ENCODE data around the gene PARP8.
"Not testable (repeated sequence)": the region's sequence is repeated elsewhere in the genome, so short reads cannot be mapped to it uniquely, and the experiment has no call there.

PARP8 gene

GRCh38 chr5:50667023-50667652 lies 701 bp downstream of the PARP8 start:
- no peak for TF ChIP-seq POLR2A (IDR thresholded peaks at IDR 0.05; ENCODE audit: low read length)
- no peak for TF ChIP-seq GATA1 (IDR thresholded peaks at IDR 0.05; ENCODE audit: low read depth, low read length)
- peak; percentile 45 to 57 for DNase-seq

- peak; percentile 43 to 49 for DNase-seq
- TF ChIP-seq POLR2A (IDR thresholded peaks at IDR 0.05; ENCODE audit: low read length) = no peak
- TF ChIP-seq GATA1 (IDR thresholded peaks at IDR 0.05; ENCODE audit: low read depth, low read length) = no peak
Observed at GRCh38 chr5:50667653-50668595, 1.5 kb downstream of the PARP8 start.

GRCh38 chr5:50668636-50669035 lies 2.2 kb downstream of the PARP8 start:
- DNase-seq = not testable (repeated sequence)

- TF ChIP-seq POLR2A (IDR thresholded peaks at IDR 0.05; ENCODE audit: low read length) (no peak), GATA1 (IDR thresholded peaks at IDR 0.05; ENCODE audit: low read depth, low read length) (no peak)
- no peak for DNase-seq
Observed at GRCh38 chr5:50672663-50673062, 6.2 kb downstream of the PARP8 start.

- DNase-seq = not testable (repeated sequence)
Observed at GRCh38 chr5:50673444-50673843, 7.0 kb downstream of the PARP8 start.

GRCh38 chr5:50675385-50675784 lies 8.9 kb downstream of the PARP8 start:
- no peak for DNase-seq
- TF ChIP-seq POLR2A (IDR thresholded peaks at IDR 0.05; ENCODE audit: low read length) (no peak), GATA1 (IDR thresholded peaks at IDR 0.05; ENCODE audit: low read depth, low read length) (no peak)

GRCh38 chr5:50679554-50679953 lies 13.1 kb downstream of the PARP8 start:
- DNase-seq = not testable (repeated sequence)

- TF ChIP-seq GATA1 (IDR thresholded peaks at IDR 0.05; ENCODE audit: low read depth, low read length) (no peak), POLR2A (IDR thresholded peaks at IDR 0.05; ENCODE audit: low read length) (no peak)
Observed at GRCh38 chr5:50684721-50685120, 18.3 kb downstream of the PARP8 start.

GRCh38 chr5:50687548-50687947 lies 21.1 kb downstream of the PARP8 start:
- TF ChIP-seq GATA1 (IDR thresholded peaks at IDR 0.05; ENCODE audit: low read depth, low read length) (no peak), POLR2A (IDR thresholded peaks at IDR 0.05; ENCODE audit: low read length) (no peak)

More at GRCh38 chr5:50684721-50685120, 18.3 kb downstream of the PARP8 start:
- no peak for DNase-seq

GRCh38 chr5:50691399-50692016 lies 25.1 kb downstream of the PARP8 start:
- DNase-seq = no peak

More at GRCh38 chr5:50687548-50687947, 21.1 kb downstream of the PARP8 start:
- DNase-seq = no peak

GRCh38 chr5:50694027-50694590 lies 27.7 kb downstream of the PARP8 start:
- no peak for DNase-seq
- no peak for TF ChIP-seq POLR2A (IDR thresholded peaks at IDR 0.05; ENCODE audit: low read length)
- TF ChIP-seq GATA1 (IDR thresholded peaks at IDR 0.05; ENCODE audit: low read depth, low read length) = no peak

More at GRCh38 chr5:50691399-50692016, 25.1 kb downstream of the PARP8 start:
- TF ChIP-seq POLR2A (IDR thresholded peaks at IDR 0.05; ENCODE audit: low read length) (no peak), GATA1 (IDR thresholded peaks at IDR 0.05; ENCODE audit: low read depth, low read length) (no peak)

- DNase-seq = not testable (repeated sequence)
Observed at GRCh38 chr5:50694626-50695025, 28.2 kb downstream of the PARP8 start.

GRCh38 chr5:50697739-50698138 lies 31.3 kb downstream of the PARP8 start:
- TF ChIP-seq GATA1 (IDR thresholded peaks at IDR 0.05; ENCODE audit: low read depth, low read length) (no peak), POLR2A (IDR thresholded peaks at IDR 0.05; ENCODE audit: low read length) (no peak)
- no peak for DNase-seq

GRCh38 chr5:50699737-50700136 lies 33.3 kb downstream of the PARP8 start:
- no peak for TF ChIP-seq POLR2A (IDR thresholded peaks at IDR 0.05; ENCODE audit: low read length)
- TF ChIP-seq GATA1 (IDR thresholded peaks at IDR 0.05; ENCODE audit: low read depth, low read length) = no peak
- DNase-seq = no peak
